Sigmoid colon (tissue), 7 donors: ENCODE data around the gene GPR119. TPM values are rescaled to one million over a fixed set of nuclear protein-coding genes. Genes with fewer than 3 reads are reported as not detected.
"Not testable (repeated sequence)": the region's sequence is repeated elsewhere in the genome, so short reads cannot be mapped to it uniquely, and the experiment has no call there.

Experiments
- DNase-seq: peaks from one replicate; pipeline ENCODE4 v3.0.0-alpha.2; 2019
- H3K27ac ChIP-seq, 4 donors: fragments of 200-600 bp; sonication (generic); one replicate each; pipeline ENCODE4 v1.5.1; 2016 to 2019; ENCODE audit warnings: mild to moderate bottlenecking in 1 of 4
- H3K27me3 ChIP-seq, 3 donors: fragments of 200-600 bp; sonication (generic); one replicate each; pipeline ENCODE4 v1.5.1; 2019; ENCODE audit warnings: mild to moderate bottlenecking in 1 of 3
- H3K36me3 ChIP-seq, 4 donors: fragments of 200-600 bp; sonication (generic); one replicate each; pipeline ENCODE4 v1.5.1; 2016 to 2019
- H3K4me1 ChIP-seq, 4 donors: fragments of 200-600 bp; sonication (generic); one replicate each; pipeline ENCODE4 v1.5.1; 2017 to 2019
- H3K4me3 ChIP-seq, 4 donors: fragments of 200-600 bp; sonication (generic); one replicate each; pipeline ENCODE4 v1.5.1; 2017 to 2019; ENCODE audit warnings: mild to moderate bottlenecking in 2 of 4, moderate library complexity in 1 of 4
- H3K9me3 ChIP-seq, 4 donors: fragments of 200-600 bp in 3 of 4; sonication (generic) in 3 of 4; one replicate each; pipeline versions ENCODE4 v1.5.1 to v1.6.1; 2013 to 2019
- CTCF ChIP-seq, 4 experiments: fragments of 450-650 bp in 3 of 4; fragments of 200-600 bp in 1 of 4; IDR thresholded peaks; one replicate each; pipeline ENCODE4 v1.5.1; 2016 to 2019; ENCODE audit warnings: antibody characterized with exemption in 4 of 4, mild to moderate bottlenecking in 3 of 4, moderate library complexity in 2 of 4
- EP300 ChIP-seq, 4 donors: sonication (generic); formaldehyde crosslinking; IDR thresholded peaks; one replicate each; pipeline ENCODE4 v1.6.1; 2017; ENCODE audit warnings: antibody characterized with exemption in 4 of 4
- POLR2A ChIP-seq, 2 donors: fragments of 450-650 bp; IDR thresholded peaks; one replicate each; pipeline ENCODE4 v1.6.1; 2016; ENCODE audit warnings: antibody characterized with exemption in 2 of 2, mild to moderate bottlenecking in 2 of 2, moderate library complexity in 2 of 2
- POLR2AphosphoS5 ChIP-seq, 4 donors: sonication (generic); formaldehyde crosslinking; IDR thresholded peaks; one replicate each; pipeline ENCODE4 v1.6.1; 2017; ENCODE audit warnings: antibody characterized with exemption in 4 of 4
- WGBS, 2 donors: extraction: QIAGEN DNeasy Blood & Tissue Kit; methylation state at CpG; one replicate each; pipeline ENCODE4 v1.1.7; 2013; 5-methylcytosine and 5-hydroxymethylcytosine counted together
- intact Hi-C: fragments of 100-400 bp; cut with DNase I; formaldehyde crosslinking; loops from one replicate; pipeline ENCODE4 v1.15.1; 2023
- polyA plus RNA-seq, 3 donors: library from polyadenylated mRNA; stranded (reverse); fragments of 200-250 nt; gene quantifications; one replicate each; pipeline ENCODE4 v1.2.3, GENCODE V29; 2013
- total RNA-seq, 4 donors: library from RNA; depleted of rRNA; stranded (reverse); fragments of >200 nt; gene quantifications; one replicate each; pipeline ENCODE4 v1.1.0, GENCODE V29; 2016
- donor health status: healthy with polysubstance abuse.
- donor health status: Bipolar disorder and iron deficiency.
- donor health status: healthy.

Gene GPR119
- total and polyA plus RNA-seq, 7 donors = not detected

DNA sequence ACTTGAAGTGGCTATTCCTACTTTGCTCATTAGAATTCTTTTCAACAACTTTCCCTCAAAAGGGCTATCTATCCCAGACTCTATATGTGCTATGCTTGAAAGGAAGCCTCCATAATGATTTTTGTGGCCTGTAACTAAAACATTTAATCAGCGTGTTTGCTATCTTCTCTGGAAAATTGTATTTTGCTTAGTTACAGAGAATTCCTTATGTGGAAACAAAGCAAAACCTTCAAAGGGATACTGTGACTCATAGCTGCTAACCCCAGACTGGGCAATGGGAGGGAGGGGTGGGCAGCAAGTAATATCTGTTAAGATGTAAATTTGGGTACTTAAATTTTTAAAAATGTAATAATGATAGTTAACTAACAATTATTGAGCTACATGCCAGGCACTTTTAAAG lies 42.1 kb downstream of the GPR119 start:
- intact Hi-C loops = loop anchor here (5.0 kb wide), 1 partner anchor 76 kb away; the partner anchor contains the start of gene ZNF280C
- no peak overlapping the region for H3K27ac ChIP-seq
- no peak for DNase-seq
- H3K9me3 ChIP-seq = no peaks in the 10 kb centered on the region
- TF ChIP-seq EP300 (IDR thresholded peaks at IDR 0.05) = no peak
- no peak for TF ChIP-seq POLR2A (IDR thresholded peaks at IDR 0.05)
- no peak for TF ChIP-seq POLR2AphosphoS5 (IDR thresholded peaks at IDR 0.05)
- TF ChIP-seq CTCF (IDR thresholded peaks at IDR 0.05) = no peak
- H3K36me3 ChIP-seq = no peaks in the 10 kb centered on the region
- H3K4me3 ChIP-seq = no peak overlapping the region
- no peaks in the 10 kb centered on the region for H3K4me1 ChIP-seq
- no peaks in the 10 kb centered on the region for H3K27me3 ChIP-seq
- 97 to 100% methylated on average over 1 of the region's 1 CpG for WGBS, 2 donors

GRCh38 chrX:130340271-130340670 lies 45.2 kb downstream of the GPR119 start:
- 3 to 5% methylated on average over 9 of the region's 9 CpGs for WGBS, 2 donors
- Histone ChIP-seq H3K36me3 (no peaks in the 10 kb centered on the region), H3K4me1 (no peaks in the 10 kb centered on the region), H3K9me3 (no peaks in the 10 kb centered on the region), H3K4me3 (peak overlapping the region; percentile 34 to 74 (median 62)), H3K27me3 (no peaks in the 10 kb centered on the region), H3K27ac (peak overlapping the region; percentile 14 to 70 (median 62))
- TF ChIP-seq CTCF (IDR thresholded peaks at IDR 0.05) = no peak
- TF ChIP-seq POLR2AphosphoS5 (IDR thresholded peaks at IDR 0.05) = no peak
- no peak for TF ChIP-seq EP300 (IDR thresholded peaks at IDR 0.05)
- no peak for TF ChIP-seq POLR2A (IDR thresholded peaks at IDR 0.05)
- intact Hi-C loops = loop anchor here (5.0 kb wide), 1 partner anchor 73 kb away; the partner anchor contains the start of gene ZNF280C
- DNase-seq = no peak

GRCh38 chrX:130339408-130340222 lies 45.9 kb downstream of the GPR119 start, which contains the start of gene SLC25A14:
Gene SLC25A14, plus strand, starts transcription at chrX:130339919. Its CDS starts 360 bp downstream, at chrX:130340279.
- no peaks in the 10 kb centered on the region for H3K27me3 ChIP-seq
- H3K36me3 ChIP-seq = no peaks in the 10 kb centered on the region
- H3K9me3 ChIP-seq = no peaks in the 10 kb centered on the region
- WGBS, 2 donors = 0 to 1% methylated on average over 55 of the region's 55 CpGs
- TF ChIP-seq CTCF (IDR thresholded peaks at IDR 0.05) (no peak), POLR2AphosphoS5 (IDR thresholded peaks at IDR 0.05) (peak in 3 of 4 donors; percentile 39 to 55 (median 39))
- intact Hi-C loops = loop anchor here (5.0 kb wide), 1 partner anchor 72 kb away; the partner anchor contains the start of gene ZNF280C
- peak within 1 kb of the TSS; percentile 14 to 70 (median 62) for H3K27ac ChIP-seq
- H3K4me3 ChIP-seq = peak within 1 kb of the TSS; percentile 34 to 74 (median 62)
- DNase-seq = peak; percentile 85
- H3K4me1 ChIP-seq = no peaks in the 10 kb centered on the region

DNA sequence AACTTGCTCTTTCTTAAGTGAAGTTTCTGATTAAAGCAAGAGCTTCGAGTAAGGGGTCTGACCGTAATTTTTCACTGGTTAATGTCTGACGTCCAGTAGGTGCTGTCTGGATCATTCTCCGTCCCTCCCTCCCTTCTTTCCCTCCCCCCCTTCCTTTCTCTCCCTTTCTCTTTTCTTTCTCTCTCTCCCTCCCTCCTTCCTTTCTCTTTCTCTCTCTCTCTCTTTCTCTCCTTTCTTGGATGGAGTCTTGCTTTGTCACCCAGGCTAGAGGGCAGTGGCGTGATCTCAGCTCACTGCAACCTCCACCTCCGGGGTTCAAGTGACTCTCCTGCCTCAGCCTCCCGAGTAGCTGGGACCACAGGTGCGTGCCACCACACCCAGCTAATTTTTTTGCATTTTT lies 46.6 kb downstream of the GPR119 start:
- H3K4me1 ChIP-seq, DNase-seq, H3K27ac ChIP-seq, H3K36me3 ChIP-seq, H3K9me3 ChIP-seq, intact Hi-C loops, H3K27me3 ChIP-seq: not testable (repeated sequence)
- H3K4me3 ChIP-seq = peak overlapping the region in 3 of 4 donors; percentile 60 to 74 (median 63)
- 42 to 70% methylated on average over 8 of the region's 8 CpGs for WGBS, 2 donors

- H3K27me3 ChIP-seq = no peaks in the 10 kb centered on the region
- no peak overlapping the region for H3K4me3 ChIP-seq
- H3K27ac ChIP-seq = no peak overlapping the region
- 62 to 68% methylated on average over 4 of the region's 4 CpGs for WGBS, 2 donors
- H3K4me1 ChIP-seq = no peaks in the 10 kb centered on the region
- DNase-seq = no peak
- no peaks in the 10 kb centered on the region for H3K9me3 ChIP-seq
- no peaks in the 10 kb centered on the region for H3K36me3 ChIP-seq
- intact Hi-C loops = no loop called here
- TF ChIP-seq EP300 (IDR thresholded peaks at IDR 0.05) = no peak
- no peak for TF ChIP-seq POLR2A (IDR thresholded peaks at IDR 0.05)
- TF ChIP-seq POLR2AphosphoS5 (IDR thresholded peaks at IDR 0.05) = no peak
- no peak for TF ChIP-seq CTCF (IDR thresholded peaks at IDR 0.05)
These were observed 48.9 kb downstream of the GPR119 start for GRCh38 chrX:130336531-130336930.
